Hematopoietic multipotent progenitor cell treated with erythropoietin and hydrocortisone succinate and interleukin-3 and kit ligand, for 8 days (in vitro differentiated cells): Measurements from ENCODE around the gene ZFHX3.

Source experiments
- DNase-seq: peaks from one replicate; pipeline ENCODE4 v3.0.0-alpha.2; 2015

Gene ZFHX3

DNA sequence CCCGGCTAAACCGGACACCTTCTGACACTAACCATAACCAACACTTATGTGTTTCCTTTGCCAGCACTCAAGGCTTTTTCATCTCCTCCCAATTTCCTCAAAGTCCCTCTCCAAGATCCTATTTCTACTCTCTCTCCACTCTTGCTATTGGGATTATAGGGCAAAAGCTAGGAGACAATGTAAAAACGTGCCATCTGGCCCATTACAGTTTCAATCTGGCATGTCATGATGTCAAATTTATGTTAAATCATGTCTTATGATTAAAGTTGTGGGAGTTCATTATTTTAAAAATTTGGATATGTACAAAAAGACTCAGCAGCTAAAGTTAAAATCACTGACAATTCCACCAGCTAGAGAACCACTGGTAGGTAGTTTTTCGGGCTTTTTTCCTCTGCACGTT lies 77.3 kb downstream of the ZFHX3 start:
- no peak for DNase-seq

DNA sequence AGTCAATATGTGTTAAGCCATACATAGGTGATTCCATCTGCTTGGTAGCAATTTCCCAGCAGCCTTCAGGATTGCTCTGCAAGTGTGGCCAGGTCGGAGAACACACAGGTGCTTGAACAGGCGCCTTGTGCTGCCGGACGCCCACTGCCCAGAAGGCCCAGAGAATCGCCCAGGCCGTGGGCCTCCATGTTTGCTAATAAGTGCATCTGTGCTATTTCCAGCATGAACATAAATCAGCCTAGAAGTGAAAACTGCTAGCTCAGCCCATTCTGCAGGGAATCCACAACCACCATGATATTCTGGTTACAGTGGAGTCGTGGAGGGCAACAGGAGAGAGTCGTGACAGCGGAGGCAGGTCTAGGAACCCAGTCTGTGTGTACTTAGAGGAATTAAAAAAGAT lies 78.1 kb downstream of the ZFHX3 start:
- no peak for DNase-seq

GRCh38 chr16:72969146-72969545 lies 78.8 kb downstream of the ZFHX3 start:
- no peak for DNase-seq

DNA sequence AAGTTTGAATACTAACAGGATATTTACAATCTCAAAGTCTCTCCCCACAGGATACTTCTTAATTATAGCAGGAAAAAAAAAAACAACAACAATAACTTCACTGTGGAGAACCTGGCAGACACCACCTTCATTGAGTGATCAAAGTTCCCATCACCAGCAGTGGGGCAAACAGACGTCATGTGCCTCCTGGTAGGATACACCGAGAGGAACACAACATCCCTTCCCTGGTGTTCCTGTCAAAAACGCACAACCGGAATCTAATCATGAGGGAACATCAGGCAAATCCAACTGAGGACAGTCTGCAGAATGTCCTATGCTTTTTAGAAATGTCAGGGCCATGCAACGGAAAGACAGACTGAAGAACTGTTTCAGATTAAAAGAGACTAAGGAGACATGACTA lies 80.0 kb downstream of the ZFHX3 start:
- no peak for DNase-seq

DNA sequence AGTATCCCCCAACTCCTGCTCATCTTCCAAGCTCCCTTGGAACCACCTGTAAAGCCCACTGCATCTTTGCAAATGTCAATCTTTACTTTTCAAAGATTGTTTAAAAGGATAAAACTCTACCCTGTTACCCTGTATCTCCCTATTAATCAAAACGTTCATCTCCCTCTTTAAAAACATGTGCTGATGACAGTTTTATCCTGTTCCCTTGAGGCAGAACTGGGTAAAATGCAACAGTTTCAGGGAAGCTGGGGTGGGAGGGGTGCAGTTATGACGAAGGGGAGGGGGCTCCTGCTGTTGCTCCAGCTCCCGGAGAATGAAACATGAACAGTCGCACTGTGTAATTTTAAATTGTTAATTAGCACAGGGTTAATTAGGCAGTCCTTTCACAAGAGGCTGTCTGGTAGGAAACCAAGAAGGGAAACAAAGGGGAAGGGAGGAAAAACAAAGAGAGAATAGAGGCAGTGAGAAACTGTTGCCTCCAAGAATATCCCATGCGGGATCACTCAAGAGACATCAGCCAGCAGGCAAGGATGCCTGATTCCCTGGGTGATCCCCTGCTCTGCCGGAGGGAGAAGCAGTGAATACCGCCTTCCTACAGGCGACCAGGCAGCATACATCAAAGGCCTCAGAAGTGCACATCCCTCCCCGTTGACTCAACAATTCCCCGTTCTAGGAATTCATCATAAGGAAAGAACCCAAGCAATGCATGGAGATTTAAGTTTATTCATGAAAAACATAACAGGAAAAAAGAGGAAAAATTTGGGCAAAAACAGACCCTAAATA lies 84.2 kb downstream of the ZFHX3 start:
- DNase-seq: no peak

GRCh38 chr16:72962347-72962746 lies 85.6 kb downstream of the ZFHX3 start:
- no peak for DNase-seq

- DNase-seq: no peak
These were observed 86.1 kb downstream of the ZFHX3 start for GRCh38 chr16:72961863-72962262.

- no peak for DNase-seq
These were observed 86.7 kb downstream of the ZFHX3 start for GRCh38 chr16:72961115-72961832.

DNA sequence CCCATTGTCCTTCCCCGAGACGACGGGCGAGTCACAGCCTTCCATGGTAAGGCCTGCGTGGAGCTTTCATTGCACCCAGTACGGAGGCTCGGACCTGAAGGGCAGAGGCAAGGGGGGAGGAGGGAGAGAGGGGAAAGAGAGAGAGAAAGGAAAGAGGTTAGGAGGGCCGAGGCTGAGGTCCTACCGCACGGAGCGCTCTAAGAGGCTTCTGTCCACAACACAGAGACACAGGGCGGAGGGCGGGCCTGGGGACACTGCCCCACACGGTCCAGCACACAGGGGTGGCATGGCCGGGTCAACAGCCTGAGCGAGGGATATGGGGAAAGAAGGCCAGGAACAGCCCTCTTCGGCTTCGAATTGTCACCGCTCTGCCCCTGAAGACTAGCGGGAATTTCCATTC lies 87.8 kb downstream of the ZFHX3 start:
- DNase-seq: no peak

GRCh38 chr16:72959301-72959996 lies 88.5 kb downstream of the ZFHX3 start:
- no peak for DNase-seq

GRCh38 chr16:72958522-72959076 lies 89.3 kb downstream of the ZFHX3 start:
- DNase-seq: no peak

DNA sequence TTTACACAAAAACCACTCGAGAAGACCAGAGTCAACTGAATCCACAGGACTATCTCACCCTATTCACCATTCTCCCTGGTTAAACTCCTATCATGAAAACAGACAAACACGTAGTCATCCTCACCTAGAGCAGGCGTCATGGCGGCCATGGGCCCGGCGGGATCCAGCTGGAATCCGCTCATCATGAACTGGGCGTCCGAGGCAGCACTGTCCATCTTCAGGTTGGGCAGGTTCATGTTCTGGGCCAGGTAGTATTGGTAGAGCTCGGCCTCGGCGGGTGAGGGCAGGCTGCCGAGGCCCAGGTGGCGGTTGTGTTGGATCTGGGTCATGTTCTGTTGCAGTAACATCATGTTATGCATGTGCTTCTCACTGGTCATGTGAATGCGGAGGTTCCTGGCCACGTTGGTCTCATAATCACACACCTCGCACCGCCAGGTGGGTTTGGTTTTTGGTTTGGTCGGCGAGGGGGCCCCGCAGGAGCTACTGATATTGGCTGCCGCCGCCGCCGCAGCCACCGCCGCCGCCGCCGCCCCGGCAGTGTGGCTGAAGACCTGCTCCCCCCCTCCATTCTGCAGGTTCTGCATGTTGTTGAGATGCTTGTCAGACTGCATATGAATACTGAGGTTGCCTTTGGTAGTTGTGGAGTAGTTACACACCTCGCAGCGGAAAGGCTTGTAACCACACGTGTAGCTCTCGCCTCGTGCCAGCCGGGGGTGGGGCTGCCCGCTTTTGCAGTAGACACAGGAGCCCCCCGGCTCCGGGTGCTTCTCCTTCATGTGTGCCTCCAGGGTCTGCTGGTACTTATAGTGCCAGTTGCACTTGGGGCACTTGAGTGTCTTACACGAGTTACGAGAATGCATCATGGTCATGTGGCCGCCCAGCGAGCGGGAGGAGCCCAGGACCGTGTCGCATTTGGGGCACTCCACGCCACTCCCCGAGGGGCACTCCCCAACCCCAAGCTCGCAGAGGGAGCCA lies 90.3 kb downstream of the ZFHX3 start:
- DNase-seq: no peak

DNA sequence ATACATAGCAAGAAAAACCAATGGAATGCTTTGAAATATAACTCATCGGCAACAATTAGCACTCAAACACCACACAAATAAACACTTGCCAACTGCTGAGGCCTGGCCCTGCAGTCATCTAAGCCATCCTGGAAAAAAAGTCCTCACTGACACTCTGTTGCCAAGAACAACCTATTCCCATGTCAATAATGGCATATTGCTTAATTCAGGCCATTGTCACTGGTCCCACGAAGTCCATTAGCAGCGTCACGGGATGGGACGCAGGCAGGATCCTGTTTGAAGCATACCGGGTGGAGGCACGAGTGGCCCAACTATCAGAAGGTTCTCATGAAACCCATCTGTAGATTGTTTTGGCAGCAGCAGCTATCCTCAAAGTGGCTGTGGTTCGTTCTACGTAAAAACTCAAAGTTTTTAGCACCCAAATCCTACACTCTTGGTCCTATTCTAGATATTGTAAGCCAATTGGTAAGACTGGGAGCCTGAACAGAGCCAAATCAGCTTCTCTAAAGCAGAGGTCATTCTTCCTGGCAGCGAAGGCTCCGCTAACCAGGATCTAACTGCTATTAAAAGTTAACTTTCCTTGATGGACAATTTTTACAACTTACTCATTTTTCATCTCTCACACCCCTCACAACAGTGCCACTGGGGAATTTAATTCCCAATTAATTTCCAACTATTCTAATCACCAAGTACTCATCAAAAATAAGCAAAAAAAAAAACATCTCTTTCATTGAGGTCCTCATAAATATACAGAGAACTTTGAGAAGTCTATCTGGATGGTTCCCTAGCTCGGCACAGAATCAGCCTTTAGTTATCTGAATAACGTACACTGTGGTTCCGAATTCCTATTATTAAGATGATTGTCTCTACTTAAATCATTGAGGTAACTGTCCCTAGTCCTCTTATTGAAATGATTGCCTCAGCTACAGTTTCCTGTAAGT lies 91.5 kb downstream of the ZFHX3 start:
- DNase-seq: no peak

- no peak for DNase-seq
These were observed 95.1 kb downstream of the ZFHX3 start for GRCh38 chr16:72952811-72953271.

DNA sequence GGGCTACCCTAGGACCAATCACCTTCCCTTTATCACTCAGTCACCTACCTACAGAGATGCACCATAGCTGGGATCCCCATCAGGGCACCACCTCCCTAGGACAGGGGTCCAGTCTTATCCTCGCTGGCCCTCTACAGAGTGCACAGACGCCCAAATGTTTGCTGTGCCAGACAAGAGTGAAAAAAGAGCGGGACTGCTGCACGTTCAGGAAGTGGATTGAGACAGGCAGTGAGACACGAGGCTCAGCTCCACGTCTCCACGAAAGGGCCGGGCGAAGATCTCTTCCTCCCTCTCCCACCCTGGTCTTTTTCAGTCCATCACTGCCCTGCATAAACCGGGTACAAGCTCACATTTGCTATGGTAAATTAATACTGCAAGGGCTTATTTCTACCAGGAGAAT lies 95.5 kb downstream of the ZFHX3 start:
- DNase-seq: no peak

GRCh38 chr16:72951916-72952315 lies 96.0 kb downstream of the ZFHX3 start:
- DNase-seq: no peak

DNA sequence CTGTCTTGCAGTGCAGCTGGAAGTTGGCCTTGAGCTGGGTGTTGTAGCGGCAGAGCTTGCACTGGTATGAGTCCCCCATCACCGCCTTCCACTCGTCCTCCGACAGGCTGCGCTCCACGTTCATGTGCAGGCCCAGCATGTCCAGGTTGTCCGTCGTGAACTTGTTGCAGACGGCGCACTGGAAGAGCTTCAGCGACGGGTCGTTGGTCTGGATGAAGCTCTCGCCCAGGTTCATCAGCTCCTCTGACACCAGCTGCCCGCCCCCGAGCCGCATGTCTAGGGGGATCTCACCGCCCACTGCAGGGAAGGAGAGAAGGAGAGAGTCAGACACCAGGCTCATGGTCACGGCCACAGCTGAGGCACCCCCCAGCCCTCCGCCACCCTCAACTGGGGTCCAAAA lies 97.3 kb downstream of the ZFHX3 start:
- no peak for DNase-seq

DNA sequence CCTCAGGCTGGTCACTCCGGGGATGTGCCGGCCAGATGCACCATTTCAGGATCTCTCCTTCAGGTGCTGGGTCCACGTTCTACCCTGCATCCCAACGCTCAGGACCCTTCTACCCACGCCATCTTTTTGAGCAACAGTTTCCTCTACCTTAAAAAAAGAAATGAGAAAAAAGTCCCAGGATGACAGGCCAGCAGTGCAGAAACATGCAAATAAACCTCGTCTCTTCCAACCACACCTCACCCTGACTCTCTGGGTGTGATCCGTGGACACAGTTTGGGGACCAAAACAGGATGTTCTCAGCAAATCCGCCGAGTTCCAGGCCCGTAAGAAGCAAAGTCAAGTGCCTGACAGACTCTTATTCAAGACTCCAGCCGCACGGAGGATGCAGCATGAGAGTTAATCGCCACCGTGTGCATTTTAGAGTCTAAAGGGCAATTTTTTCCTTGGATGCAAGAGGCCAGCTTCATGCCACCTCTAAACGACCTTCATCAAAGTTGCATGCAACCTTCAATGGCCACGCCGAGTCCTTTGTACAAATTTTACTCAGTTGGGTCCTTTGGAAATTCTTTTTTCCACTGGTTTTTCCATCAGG lies 99.6 kb downstream of the ZFHX3 start:
- no peak for DNase-seq

GRCh38 chr16:72947379-72948237 lies 100.3 kb downstream of the ZFHX3 start:
- no peak for DNase-seq
